ENCODE measurements around the gene MIER1.

DNA sequence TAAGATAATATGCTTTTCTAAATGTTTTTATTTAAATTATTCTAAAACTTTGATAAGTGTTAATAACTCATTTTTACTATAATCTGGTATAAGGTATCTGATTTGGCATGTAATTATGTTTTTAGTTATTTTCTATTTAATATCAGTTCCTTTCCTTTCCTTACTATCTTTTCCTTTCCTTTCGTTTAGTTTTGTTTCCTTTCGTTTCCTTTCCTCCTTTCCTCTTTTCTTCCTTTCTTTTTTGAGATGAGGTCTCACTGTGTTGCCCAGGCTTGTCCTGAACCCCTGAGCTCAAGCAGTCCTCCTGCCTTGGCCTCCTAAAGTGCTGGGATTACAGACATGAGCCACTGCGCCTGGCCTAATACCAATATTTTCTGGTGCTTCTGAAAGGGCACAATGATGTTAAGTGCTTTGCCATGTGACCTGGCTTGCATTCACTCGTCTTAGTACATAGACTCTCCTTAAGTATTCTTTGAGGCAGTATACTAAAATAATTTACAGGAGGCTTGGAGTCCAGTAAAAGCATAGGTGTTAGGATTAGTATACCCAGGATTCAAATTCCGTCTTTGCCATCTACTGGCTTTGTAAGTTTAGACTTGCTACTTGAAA, 18.7 kb downstream of the MIER1 start:
- TF ChIP-seq, protein P1, sequence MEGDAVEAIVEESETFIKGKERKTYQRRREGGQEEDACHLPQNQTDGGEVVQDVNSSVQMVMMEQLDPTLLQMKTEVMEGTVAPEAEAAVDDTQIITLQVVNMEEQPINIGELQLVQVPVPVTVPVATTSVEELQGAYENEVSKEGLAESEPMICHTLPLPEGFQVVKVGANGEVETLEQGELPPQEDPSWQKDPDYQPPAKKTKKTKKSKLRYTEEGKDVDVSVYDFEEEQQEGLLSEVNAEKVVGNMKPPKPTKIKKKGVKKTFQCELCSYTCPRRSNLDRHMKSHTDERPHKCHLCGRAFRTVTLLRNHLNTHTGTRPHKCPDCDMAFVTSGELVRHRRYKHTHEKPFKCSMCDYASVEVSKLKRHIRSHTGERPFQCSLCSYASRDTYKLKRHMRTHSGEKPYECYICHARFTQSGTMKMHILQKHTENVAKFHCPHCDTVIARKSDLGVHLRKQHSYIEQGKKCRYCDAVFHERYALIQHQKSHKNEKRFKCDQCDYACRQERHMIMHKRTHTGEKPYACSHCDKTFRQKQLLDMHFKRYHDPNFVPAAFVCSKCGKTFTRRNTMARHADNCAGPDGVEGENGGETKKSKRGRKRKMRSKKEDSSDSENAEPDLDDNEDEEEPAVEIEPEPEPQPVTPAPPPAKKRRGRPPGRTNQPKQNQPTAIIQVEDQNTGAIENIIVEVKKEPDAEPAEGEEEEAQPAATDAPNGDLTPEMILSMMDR (IDR thresholded peaks at IDR 0.05): no peak
- no peak for TF ChIP-seq POLR2A (IDR thresholded peaks at IDR 0.05)
